NT2/D1 (cell line): ENCODE data around the gene SHTN1.

Experiments used
- SUZ12 ChIP-seq: IDR thresholded peaks from 2 replicates; pipeline ENCODE4 v1.6.1; 2011; ENCODE audit not compliant: insufficient read length, insufficient read depth; ENCODE audit errors: extremely low read depth
- YY1 ChIP-seq: IDR thresholded peaks from 2 replicates; pipeline ENCODE4 v1.6.1; 2011; ENCODE audit not compliant: insufficient read length, insufficient read depth

GRCh38 chr10:116877391-116877790 lies 127.6 kb downstream of the SHTN1 start:
- TF ChIP-seq YY1 (no peak), SUZ12 (no peak)
